Colonic mucosa (tissue), 4 donors: Measurements from ENCODE around the gene SPEG. TPM values are rescaled to one million over a fixed set of nuclear protein-coding genes. Genes with fewer than 3 reads are reported as not detected.

ENCODE experiments used
- DNase-seq: peaks from one replicate; pipeline ENCODE4 v3.0.0-alpha.2; 2020
- H3K27ac ChIP-seq: fragments of 200-600 bp; one replicate; pipeline ENCODE4 v1.8.0; 2021
- H3K27me3 ChIP-seq: fragments of 200-600 bp; one replicate; pipeline ENCODE4 v1.8.0; 2021
- H3K36me3 ChIP-seq: fragments of 200-600 bp; one replicate; pipeline ENCODE4 v1.8.0; 2021
- H3K4me1 ChIP-seq: fragments of 200-600 bp; one replicate; pipeline ENCODE4 v1.8.0; 2021; ENCODE audit warnings: mild to moderate bottlenecking
- H3K4me3 ChIP-seq: fragments of 200-600 bp; one replicate; pipeline ENCODE4 v1.8.0; 2021
- H3K9ac ChIP-seq, 2 donors: one replicate each; pipeline ENCODE4 v1.7.0; 2013; ENCODE audit warnings: control low read depth in 2 of 2, low read depth in 2 of 2, low read length in 2 of 2
- H3K9me3 ChIP-seq: fragments of 200-600 bp; one replicate; pipeline ENCODE4 v1.8.0; 2021
- CTCF ChIP-seq: fragments of 200-600 bp; IDR thresholded peaks from one replicate; pipeline ENCODE4 v1.8.0; 2022; ENCODE audit warnings: antibody characterized with exemption, mild to moderate bottlenecking
- intact Hi-C: fragments of 100-400 bp; cut with DNase I; formaldehyde crosslinking; loops from one replicate; pipeline ENCODE4 v1.14.1; 2022
- total RNA-seq, 2 donors: library from RNA; stranded (reverse); fragmentation: NEBNext Ultra II Directional in 1 of 2; extraction: Animal tissue kit (Norgen Biotek cat#: 25700) in 1 of 2; gene quantifications; one replicate each; pipeline ENCODE4 v1.2.1, GENCODE V29; 2021
- donor health status: healthy.
- donor health status: DM: no; HTN: no; CAD: no.
- donor health status: DM: no; HTN: no; CAD: no.

Gene SPEG
- total RNA-seq, 2 donors from 2014 or later, result 6.2 to 19.3 TPM

GRCh38 chr2:219465659-219466561 lies 31.3 kb downstream of the SPEG start:
- Histone ChIP-seq H3K27me3 (no peaks in the 10 kb centered on the region), H3K27ac (no peak overlapping the region), H3K9me3 (no peaks in the 10 kb centered on the region), H3K4me1 (no peaks in the 10 kb centered on the region), H3K4me3 (no peak overlapping the region), H3K9ac (no peak overlapping the region), H3K36me3 (no peaks in the 10 kb centered on the region)
- intact Hi-C loops, result no loop called here
- DNase-seq, result no peak
- TF ChIP-seq CTCF, result no peak

DNA sequence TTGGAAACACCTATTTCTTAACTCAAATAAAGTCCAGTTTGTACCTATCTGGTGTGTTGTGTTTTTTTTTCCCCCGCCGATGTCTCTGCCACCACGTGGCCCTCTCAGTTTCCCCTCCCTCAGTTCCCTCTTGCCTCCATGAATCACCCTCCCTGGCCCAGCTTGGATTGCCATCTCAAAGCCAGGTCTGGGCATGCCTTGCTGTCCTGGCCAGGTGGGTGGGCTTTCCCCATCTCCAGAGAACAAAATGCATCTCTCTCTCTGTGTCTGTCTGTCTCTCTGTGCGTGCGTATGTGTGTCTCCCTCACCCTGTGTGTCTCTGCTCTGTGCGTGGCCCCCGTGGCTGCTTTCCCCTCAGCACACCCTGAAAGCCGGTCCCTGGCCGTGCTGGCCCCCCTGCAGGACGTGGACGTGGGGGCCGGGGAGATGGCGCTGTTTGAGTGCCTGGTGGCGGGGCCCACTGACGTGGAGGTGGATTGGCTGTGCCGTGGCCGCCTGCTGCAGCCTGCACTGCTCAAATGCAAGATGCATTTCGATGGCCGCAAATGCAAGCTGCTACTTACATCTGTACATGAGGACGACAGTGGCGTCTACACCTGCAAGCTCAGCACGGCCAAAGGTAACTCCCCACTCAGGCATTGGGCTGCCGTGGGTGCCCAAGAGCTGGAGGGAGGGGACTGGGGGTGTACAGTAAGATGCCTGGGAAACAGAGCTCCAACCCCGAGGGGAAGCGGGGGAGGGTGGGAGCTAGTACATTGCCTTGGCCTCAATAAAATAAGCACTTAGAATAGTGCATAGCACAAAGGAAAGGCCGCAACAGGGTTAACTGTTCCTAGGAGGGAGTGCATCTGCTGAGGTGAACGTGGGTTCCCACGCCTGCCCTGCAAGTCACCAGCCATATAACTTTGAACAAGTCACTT lies 32.4 kb downstream of the SPEG start:
- intact Hi-C loops, result no loop called here
- no peak overlapping the region for H3K4me3 ChIP-seq
- no peaks in the 10 kb centered on the region for H3K9me3 ChIP-seq
- TF ChIP-seq CTCF, result no peak
- no peak overlapping the region for H3K27ac ChIP-seq
- H3K36me3 ChIP-seq, result no peaks in the 10 kb centered on the region
- no peaks in the 10 kb centered on the region for H3K4me1 ChIP-seq
- DNase-seq, result no peak
- no peak overlapping the region for H3K9ac ChIP-seq
- H3K27me3 ChIP-seq, result no peaks in the 10 kb centered on the region

GRCh38 chr2:219467736-219468075 lies 33.1 kb downstream of the SPEG start:
- intact Hi-C loops, result no loop called here
- H3K27me3 ChIP-seq, result no peaks in the 10 kb centered on the region
- H3K4me3 ChIP-seq, result no peak overlapping the region
- H3K36me3 ChIP-seq, result no peaks in the 10 kb centered on the region
- DNase-seq, result no peak
- H3K9me3 ChIP-seq, result no peaks in the 10 kb centered on the region
- H3K4me1 ChIP-seq, result no peaks in the 10 kb centered on the region
- H3K9ac ChIP-seq, result no peak overlapping the region
- H3K27ac ChIP-seq, result no peak overlapping the region
- no peak for TF ChIP-seq CTCF

- no peaks in the 10 kb centered on the region for H3K9me3 ChIP-seq
- H3K4me3 ChIP-seq, result no peak overlapping the region
- H3K9ac ChIP-seq, result no peak overlapping the region
- H3K27me3 ChIP-seq, result no peaks in the 10 kb centered on the region
- H3K4me1 ChIP-seq, result no peaks in the 10 kb centered on the region
- TF ChIP-seq CTCF, result no peak
- no peak overlapping the region for H3K27ac ChIP-seq
- intact Hi-C loops, result no loop called here
- DNase-seq, result no peak
- H3K36me3 ChIP-seq, result no peaks in the 10 kb centered on the region
Observed at GRCh38 chr2:219468410-219469185, 34.0 kb downstream of the SPEG start.

- no peak for TF ChIP-seq CTCF
- DNase-seq, result no peak
- intact Hi-C loops, result no loop called here
- Histone ChIP-seq H3K36me3 (no peaks in the 10 kb centered on the region), H3K9ac (no peak overlapping the region), H3K4me3 (no peak overlapping the region), H3K9me3 (no peaks in the 10 kb centered on the region), H3K4me1 (no peaks in the 10 kb centered on the region), H3K27me3 (no peaks in the 10 kb centered on the region), H3K27ac (no peak overlapping the region)
Observed at GRCh38 chr2:219469186-219469724, 34.6 kb downstream of the SPEG start.
